HG03159 (cell line): Measurements from ENCODE around the gene RERE.

Experiments used
- ATAC-seq: cut with Tn5 transposase; IDR thresholded peaks from one replicate; pipeline ENCODE4 v1.9.1; 2021; ENCODE audit warnings: mild to moderate bottlenecking, moderate library complexity; ENCODE audit not compliant: unreplicated experiment

RERE gene

DNA sequence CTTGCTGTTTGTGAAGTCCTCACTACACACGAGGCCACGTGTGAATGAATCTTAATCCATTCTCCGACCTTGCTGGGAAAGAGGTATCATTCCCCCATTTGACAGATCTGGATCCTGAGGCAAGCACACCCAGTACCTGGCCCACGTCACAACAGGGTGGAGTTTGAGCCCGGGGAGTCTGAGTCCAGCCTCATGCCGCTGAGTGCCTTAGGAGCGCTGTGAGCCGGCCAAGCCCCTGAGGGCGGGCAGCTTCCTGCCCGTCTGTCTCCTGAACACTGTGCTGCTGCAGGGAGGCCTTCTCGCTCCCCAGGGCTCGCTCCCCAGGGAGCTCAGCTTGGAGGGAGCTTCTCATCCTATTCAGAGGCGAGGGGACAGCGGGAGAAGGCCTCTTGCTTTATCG is 469.8 kb downstream of the RERE start:
- no peak for ATAC-seq

DNA sequence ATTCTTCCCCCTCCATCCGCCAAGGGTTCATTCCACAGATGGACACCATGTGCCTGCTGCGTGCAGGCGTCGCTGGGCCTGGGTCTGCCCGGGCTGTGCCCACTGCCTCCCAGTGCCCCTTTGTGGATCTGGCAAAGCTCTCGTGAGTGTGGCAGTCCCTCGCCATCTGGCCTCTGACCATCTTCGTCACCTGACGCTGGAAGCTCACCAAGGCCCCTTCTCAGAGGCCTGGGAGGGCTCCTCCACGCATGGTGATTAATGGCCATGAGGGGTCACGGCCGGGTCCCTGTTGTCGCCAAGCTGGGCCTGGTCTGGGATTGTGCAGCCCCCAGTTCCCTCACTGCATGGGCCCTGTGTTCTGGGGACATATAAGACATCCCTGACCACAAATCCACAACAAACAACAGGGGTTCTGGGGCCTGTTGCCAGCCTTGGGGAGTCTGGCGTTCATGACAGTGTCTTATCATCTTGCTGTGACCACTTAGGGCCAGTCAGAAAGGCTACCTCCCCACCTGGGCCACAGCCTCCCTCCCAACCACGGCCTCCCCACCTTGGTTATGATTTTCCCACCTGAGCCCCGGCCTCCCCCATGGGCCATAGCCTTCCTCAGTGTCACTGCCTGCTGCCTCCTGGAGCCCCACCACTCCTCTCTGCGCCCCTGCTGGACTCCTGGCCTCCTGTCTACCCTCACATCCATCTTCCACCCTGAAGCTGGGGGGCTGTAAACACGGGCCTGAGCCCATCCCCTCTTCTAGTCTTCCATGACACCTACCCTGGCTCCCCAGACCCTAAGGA is 471.6 kb downstream of the RERE start:
- ATAC-seq: no peak

DNA sequence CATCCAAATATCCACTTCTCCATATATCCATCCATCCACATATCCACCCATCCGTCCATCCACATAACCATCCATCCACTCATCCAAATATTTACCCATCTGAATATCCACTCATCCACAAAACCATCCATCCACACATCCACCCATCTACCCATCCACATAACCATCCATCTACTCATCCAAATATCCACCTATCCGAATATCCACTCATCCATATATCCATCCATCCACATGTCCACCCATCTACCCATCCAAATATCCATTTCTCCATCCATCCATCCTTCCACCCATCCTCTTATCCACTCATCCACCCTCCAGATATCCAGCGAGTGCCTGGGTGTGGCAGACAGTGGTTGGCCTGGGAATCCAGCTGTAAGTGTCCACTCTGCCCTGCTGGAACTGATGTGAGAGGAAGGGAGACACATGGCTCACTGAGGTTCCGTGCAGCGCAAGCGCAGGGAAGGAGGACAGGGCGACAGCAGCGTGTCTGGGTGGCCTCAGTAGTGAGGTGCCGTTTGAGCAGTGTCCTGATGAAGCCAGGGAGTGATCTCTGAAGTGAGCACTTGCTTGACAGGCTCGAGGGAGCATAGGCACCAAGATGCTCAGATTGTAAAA is 472.4 kb downstream of the RERE start:
- no peak for ATAC-seq

DNA sequence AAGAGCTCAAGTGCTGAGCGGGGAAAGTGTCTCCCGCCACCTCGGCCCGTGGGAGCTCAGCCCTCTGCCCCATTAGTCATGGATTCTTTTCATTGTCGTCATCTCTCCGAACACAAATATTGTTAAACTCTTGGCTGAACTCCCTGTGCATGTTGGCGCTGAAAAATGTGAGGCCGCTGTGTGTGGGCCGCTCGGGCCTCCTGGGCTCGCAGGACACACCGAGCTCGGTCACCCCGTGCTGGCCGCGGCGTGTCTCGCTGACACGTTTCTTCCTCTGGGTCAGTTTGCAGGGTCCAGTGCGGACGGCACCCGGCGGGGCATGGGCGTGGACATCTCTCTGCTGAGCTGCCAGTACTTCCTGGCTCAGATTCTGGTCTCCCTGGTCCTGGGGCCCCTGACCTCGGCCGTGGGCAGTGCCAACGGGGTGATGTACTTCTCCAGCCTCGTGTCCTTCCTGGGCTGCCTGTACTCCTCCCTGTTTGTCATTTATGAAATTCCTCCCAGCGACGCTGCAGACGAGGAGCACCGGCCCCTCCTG is 473.9 kb downstream of the RERE start:
- no peak for ATAC-seq

DNA sequence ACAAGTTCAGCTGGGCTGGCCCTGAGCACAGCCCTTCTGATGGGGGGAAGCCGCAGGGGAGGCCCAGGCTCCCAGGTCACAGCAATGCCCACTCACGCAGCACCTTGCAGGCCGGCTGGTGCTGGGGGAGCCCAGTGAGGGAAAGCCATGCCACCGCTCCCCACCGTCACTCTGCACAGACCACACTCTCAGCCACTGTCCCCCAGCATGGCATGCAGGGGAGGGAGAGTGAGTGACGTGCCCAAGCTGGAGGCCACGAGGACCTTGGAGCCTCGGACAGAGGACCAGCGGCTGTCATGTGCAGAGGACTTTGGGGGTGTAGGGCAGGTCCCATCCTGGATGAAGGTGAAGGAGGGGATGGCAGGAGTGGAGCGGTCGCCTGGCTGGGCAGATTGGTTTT is 474.4 kb downstream of the RERE start:
- no peak for ATAC-seq

DNA sequence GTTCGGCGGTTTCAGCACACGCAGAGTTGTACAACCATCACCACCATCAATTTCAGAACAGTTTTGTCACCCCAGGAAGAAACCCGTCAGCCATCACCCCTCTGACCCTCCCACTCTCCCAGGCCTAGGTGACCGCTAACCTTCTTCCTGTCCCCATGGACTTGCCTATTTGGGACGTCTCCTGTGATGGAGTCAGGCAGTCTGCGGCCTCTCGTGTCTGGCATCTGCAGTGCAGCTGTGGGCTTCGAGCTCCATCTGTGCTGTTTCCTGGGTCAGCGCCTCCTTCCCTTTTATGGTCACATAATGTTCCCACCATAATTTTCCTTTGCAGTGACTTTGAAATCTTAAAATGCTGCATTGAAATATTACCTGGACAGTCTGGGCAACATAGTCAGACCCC is 475.1 kb downstream of the RERE start:
- no peak for ATAC-seq

DNA sequence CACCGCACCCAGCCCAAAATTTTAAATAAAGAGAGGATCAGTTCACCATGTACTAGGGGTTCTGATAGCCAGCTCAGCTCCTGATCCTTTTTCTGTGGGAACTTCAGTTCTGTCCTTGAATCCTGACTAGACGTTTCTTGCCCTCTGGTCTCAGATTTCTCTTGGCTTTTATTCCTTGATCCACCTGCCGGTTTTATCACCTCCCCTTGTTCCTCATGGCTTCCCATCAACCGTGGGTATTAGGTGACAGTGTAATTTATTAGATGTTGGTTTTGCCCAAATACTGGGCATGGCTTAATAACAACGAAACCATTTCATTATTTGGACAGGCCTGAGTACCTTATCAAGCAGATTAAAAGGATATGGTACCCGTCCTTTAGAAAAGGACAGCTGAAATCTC is 477.0 kb downstream of the RERE start:
- ATAC-seq: no peak

DNA sequence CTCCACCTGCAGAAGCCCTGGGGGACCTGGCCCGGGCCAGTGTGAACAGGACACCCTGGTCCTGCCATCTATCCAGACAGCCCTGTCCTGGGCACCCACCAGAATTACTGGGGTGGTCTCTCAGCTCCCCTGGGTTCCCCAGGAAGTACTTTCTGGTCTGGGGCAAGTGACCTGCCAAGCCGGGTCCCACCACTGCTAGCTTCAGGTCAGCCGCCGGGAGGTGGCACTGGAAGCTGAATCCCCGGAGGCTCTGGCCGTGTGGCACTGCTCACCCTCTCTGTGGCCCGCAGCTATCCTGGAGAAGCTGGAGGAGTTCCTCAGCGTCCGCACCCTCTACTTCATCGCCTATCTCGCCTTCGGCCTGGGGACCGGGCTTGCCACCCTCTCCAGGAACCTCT is 478.2 kb downstream of the RERE start:
- no peak for ATAC-seq

DNA sequence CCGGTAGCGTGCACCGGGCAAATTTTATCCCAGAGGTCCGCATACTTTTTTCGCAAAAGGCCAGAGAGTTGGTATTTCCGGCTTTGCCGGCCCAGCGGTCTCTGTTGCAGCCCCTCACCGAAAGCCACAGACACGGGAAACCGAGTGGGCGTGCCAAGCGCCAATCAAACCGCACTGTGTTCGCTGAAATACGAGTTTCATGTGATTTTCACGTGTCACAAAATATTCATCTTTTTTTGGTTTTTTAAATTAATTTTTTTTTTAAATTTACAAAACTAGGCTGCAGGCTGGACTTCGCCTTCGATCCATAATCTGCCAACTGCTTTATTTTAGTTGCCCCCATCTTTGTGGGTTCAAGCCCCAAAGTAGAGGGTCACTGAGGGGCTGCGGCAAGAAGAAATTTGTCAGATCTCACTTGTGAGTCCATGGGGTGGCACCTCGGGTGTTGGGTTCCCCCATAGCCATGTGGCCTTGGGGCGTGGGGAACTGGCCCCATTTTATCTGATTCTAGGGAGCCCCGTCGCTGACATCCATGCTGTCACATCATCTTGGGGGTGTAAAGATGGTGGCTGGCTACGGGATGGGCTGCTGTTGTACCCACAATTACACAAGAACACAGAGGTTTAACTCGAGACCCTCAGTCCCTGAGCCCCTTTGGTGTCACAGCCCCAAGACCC is 478.8 kb downstream of the RERE start:
- ATAC-seq: no peak

DNA sequence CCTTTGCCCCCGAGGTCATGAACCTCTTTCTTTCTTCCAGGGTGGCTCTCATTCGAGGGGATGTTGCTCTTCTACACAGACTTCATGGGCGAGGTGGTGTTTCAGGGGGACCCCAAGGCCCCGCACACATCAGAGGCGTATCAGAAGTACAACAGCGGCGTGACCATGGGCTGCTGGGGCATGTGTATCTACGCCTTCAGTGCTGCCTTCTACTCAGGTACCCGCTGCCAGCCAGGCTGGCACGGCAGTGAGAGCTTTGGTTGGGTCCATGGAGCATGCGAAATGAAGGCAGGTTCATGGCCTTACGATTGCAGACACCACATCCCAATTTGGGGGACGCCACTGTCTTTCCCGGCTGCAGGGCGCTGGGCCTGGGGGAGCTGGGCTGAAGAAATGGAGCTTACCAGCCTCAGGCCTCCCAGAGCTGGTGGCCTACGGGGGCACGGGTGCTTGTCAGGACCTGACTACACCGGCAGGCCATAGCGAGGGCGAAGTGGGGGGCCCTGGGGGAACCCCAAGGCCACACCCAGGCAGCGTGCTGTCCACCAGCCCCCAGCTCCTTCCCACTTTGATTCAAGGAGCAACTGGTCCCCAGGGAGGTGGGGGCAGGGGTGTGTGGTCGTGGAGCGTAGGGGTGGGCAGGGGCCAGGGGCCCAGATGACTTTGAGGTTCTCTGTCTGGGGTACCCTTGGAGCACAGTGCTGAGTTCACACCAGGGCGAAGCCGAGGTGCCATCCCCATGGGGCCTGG is 479.5 kb downstream of the RERE start:
- ATAC-seq: no peak

DNA sequence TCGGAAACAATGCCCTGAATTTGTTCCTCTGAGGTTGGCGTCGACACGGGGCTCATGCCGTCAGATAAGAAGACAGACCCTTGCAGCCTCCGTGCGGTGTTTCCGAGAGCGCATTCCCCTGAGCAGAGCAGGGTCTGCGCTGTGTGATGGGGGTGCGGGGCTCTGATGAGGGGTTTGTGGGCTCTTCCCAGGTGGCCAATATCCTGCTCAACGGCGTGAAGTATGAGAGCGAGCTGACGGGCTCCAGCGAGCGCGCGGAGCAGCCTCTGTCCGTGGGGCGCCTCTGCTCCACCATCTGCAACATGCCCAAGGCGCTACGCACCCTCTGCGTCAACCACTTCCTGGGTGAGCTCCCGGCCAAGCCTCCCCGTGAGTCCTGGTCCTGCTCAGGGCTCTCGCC is 482.2 kb downstream of the RERE start:
- no peak for ATAC-seq

DNA sequence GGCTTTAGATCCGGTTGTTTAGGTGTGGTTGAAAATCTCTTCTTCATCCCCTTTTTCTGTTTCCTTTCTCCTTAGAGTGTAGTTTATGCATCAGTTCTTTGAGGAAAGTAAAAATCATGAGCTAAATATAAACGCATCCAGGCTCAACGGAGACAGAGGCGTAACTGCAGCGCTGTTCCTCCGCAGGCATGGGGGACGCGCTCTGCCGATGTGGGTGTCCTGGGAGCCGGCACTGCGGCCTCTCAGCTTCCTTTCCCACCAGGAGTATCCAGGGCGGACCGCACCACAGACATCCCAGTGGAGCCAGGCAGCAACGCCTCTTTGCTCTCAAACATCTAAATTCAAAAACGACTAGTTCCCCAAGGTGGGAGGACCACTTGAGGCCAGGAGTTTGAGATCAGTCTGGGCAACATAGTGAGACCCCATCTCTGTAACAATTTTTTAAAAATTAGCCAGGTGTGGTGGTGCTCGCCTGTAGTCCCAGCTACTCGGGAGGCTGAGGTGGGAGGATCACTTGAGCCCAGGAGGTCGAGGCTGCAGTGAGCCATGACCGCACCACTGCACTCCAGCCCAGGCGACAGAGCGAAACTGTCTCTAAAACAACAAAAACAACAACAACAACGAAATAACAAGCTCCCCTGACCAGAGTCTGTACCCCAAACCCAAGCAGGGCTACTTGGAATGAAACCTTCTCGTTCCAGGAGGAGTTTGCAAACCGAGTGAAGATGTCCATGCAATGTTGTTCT is 483.2 kb downstream of the RERE start:
- ATAC-seq: no peak

DNA sequence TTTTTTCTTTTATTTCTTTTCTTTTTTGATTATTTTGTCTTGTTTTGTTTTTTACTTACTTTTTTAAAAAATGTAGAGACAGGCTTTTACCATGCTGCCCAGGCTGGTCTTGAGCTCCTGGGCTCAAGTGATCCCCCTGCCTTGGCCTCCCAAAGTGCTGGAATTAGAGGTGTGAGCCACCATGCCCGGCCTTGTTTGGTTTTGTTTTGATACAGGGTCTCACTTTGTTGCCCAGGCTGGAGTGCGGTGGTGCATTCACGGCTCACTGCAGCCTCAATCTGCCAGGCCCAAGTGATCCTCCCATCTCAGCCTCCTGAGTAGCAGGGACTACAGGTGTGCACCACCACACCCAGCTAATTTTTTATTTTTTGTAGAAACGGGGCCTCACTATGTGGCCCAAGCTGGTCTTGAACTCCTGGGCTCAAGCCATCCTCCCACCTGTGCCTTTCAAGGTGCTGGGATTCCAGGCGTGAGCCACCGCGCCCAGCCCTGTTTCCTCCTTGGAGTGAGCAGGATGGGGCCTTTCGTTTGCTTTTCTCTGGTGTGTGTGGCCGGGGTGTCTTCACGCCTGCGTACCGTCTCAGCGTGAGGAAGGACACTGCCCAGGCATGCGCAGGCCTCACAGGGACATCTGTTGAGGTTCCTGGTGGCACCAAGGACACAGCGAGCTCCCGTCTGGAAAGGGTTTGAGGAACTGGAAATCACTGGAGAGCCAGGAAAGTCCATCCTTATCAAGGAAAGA is 484.0 kb downstream of the RERE start:
- ATAC-seq: no peak

DNA sequence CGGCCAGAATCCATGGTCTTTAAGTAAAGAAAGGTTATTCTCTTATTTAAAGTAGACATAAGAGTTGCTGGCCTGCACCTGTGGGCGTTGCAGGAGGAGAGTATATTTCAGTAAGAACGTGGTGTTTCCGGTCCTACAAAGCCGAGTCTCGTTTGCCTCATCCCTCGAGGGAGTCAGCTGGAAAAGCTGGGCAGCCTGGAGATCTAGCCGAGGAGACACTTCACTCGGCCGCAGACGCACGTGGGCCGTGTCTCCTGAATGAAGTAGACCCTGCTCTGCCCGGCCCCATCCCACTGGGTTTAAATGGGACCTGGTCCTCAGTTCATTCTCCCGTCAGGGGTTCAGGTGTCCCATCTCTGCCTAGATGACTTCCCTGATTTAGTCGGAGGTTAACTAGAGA is 484.6 kb downstream of the RERE start:
- no peak for ATAC-seq

DNA sequence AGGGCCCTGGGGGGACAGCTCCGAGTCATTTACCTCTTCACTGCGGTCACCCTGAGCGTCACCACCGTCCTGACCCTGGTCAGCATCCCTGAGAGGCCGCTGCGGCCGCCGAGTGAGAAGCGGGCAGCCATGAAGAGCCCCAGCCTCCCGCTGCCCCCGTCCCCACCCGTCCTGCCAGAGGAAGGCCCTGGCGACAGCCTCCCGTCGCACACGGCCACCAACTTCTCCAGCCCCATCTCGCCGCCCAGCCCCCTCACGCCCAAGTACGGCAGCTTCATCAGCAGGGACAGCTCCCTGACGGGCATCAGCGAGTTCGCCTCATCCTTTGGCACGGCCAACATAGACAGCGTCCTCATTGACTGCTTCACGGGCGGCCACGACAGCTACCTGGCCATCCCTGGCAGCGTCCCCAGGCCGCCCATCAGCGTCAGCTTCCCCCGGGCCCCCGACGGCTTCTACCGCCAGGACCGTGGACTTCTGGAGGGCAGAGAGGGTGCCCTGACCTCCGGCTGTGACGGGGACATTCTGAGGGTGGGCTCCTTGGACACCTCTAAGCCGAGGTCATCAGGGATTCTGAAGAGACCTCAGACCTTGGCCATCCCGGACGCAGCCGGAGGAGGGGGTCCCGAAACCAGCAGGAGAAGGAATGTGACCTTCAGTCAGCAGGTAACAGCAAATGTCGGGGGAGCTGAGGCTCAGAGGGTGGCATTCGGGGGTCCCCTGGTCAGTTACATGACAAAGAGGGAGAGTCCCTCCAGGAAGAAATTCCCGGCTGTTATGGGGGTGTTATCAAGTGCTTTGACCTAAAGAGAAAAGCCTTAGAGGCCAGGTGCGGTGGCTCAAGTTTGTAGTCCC is 486.9 kb downstream of the RERE start:
- no peak for ATAC-seq

DNA sequence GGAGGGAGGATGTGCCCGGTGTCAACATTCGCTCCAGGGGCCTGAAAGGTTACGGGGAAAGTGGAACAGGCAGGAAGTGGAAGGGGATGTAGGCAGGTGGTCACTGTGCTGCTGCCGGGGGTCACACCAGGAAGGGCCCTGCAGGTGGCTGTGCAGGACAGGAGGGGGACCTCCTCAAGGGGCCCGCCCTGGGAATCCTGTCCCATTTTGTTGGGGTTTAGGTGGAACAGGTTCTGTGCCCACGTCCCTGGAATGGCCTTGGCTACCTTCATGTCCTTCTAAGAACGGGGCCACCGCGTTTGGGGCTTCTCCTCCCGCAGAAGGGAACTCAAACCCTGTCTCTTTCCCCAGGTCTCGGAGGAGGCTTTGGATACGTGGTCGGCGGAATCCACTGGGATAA is 487.6 kb downstream of the RERE start:
- no peak for ATAC-seq

DNA sequence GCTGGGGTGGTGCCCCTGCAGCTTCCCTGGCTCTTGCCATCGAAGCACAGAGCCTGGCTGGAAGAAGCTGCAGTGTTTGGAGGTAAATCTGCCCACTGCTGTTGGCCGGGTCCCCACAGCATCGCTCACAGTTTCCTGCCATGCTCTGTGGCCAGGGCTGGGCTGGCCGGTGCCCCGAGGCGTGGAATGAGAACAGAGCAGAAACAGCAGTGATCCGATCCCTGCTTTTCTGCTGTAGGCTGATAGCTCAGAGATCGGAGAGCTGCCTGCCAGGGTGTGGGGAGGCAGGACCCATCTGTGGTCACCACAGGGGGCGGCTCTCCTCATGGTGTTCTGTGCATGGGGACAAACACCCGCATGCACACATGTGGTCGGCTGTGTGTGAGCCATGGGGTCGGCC is 488.0 kb downstream of the RERE start:
- no peak for ATAC-seq

DNA sequence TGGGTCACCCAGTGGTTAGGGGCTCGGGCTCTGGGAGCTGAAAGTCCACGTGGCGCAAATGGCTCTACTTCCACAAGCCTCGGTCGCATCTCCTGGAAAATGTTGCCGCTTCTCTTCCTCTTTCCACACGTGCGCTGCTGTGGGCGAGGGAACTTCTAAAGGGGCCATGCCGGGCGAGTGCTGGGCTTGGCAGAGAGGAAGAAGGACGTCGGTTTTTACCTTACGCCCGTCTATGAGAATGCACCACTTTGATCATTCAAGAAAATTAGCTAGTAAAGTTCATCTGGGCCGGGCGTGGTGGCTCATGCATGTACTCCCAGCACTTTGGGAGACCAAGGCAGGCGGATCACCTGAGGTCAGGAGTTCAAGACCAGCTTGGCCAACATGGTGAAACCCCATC is 489.2 kb downstream of the RERE start:
- ATAC-seq: no peak

DNA sequence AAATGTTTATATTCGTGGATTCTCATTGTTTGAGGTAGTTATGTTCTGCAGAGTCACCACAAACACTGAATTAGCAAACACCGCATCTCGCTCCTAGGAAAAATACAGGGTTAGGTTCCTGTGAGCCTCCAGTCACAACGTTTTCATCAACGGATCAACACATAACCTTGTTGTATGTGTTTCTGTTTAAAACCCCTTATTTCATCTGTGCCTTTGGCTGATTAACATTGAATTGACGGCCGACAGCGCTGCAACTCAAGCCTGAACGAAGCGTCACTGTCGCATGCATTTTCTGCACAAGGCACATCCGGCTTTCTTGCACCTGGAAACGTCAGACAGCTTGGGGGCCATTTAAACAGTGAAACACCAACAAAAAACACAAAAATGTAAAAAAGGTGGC is 491.2 kb downstream of the RERE start:
- no peak for ATAC-seq
